Right lobe of liver (tissue), 6 donors: ENCODE measurements around the gene C9orf50. TPM values are rescaled to one million over a fixed set of nuclear protein-coding genes. Genes with fewer than 3 reads are reported as not detected.

Experiments
- ATAC-seq, 4 donors: fragments of 200-7000 bp; cut with Tn5 transposase; one replicate each; pipeline ENCODE4 v1.9.1; 2020; ENCODE audit warnings: mild to moderate bottlenecking in 4 of 4, moderate library complexity in 4 of 4
- DNase-seq, 3 donors: peaks; one replicate each; pipeline ENCODE4 v3.0.0-alpha.2; 2020
- H3K27ac ChIP-seq, 3 donors: fragments of 200-600 bp; one replicate each; pipeline ENCODE4 v1.8.0; 2022
- H3K27me3 ChIP-seq, 2 donors: fragments of 200-600 bp; one replicate each; pipeline ENCODE4 v1.8.0; 2022
- H3K36me3 ChIP-seq, 4 donors: fragments of 200-600 bp; sonication (generic) in 1 of 4; one replicate each; pipeline versions ENCODE4 v1.5.1 to v1.8.0; 2017 to 2022; ENCODE audit warnings: control low read depth in 1 of 4
- H3K4me1 ChIP-seq, 4 donors: fragments of 200-600 bp; sonication (generic) in 1 of 4; one replicate each; pipeline versions ENCODE4 v1.5.1 to v1.8.0; 2017 to 2022; ENCODE audit warnings: control low read depth in 1 of 4
- H3K4me3 ChIP-seq, 3 donors: fragments of 200-600 bp; one replicate each; pipeline ENCODE4 v1.8.0; 2022
- H3K9me3 ChIP-seq, 4 donors: fragments of 200-600 bp; sonication (generic) in 1 of 4; one replicate each; pipeline versions ENCODE4 v1.5.1 to v1.8.0; 2017 to 2022; ENCODE audit warnings: control low read depth in 1 of 4
- POLR2A ChIP-seq: fragments of 450-650 bp; IDR thresholded peaks from one replicate; pipeline ENCODE4 v1.6.1; 2017; ENCODE audit warnings: antibody characterized with exemption, mild to moderate bottlenecking
- WGBS: methylation state at CpG from one replicate; pipeline ENCODE4 v1.1.6; 2018; ENCODE audit warnings: low coverage, low lambda C conversion rate; ENCODE audit not compliant: insufficient coverage; ENCODE audit errors: missing lambda C conversion rate; 5-methylcytosine and 5-hydroxymethylcytosine counted together
- intact Hi-C, 2 donors: fragments of 100-400 bp; cut with DNase I; formaldehyde crosslinking; loops; one replicate each; pipeline versions ENCODE4 v1.11.2 to v1.14.1; 2022
- total RNA-seq, 6 experiments: library from RNA; depleted of rRNA in 2 of 6; stranded (reverse); fragments of >200 nt in 2 of 6; fragmentation: NEBNext Ultra II Directional in 3 of 6; extraction: Animal tissue kit (Norgen Biotek cat#: 25700) in 3 of 6; gene quantifications; one replicate each; pipeline versions ENCODE4 v1.1.0 to v1.2.4, GENCODE V29; 2016 to 2023
- TF ChIP-seq, protein P1 (sequence below), 4 donors: fragments of 200-600 bp in 3 of 4; fragments of 450-650 bp in 1 of 4; IDR thresholded peaks; one replicate each; pipeline versions ENCODE4 v1.5.1 to v1.8.0; 2016 to 2022; ENCODE audit warnings: antibody characterized with exemption in 4 of 4, mild to moderate bottlenecking in 2 of 4
- donor health status: DM: no; HTN: yes; CAD: no.
- donor health status: DM: no; HTN: no; CAD: no.
- donor health status: DM: no; HTN: no; CAD: no.
- donor health status: DM: no; HTN: yes; CAD: no.
- donor health status: DM: no; HTN: yes; CAD: no.

Gene C9orf50
- total RNA-seq, 6 experiments from 2014 or later, result not detected

- intact Hi-C loops, result no loop called here
- Histone ChIP-seq H3K36me3 (peaks cover 0 to 67% (median 31%) of the 10 kb centered on the region in 4 donors), H3K9me3 (no peaks in the 10 kb centered on the region), H3K4me1 (peaks cover 0 to 14% (median 4%) of the 10 kb centered on the region in 4 donors), H3K27ac (no peak overlapping the region), H3K4me3 (no peak overlapping the region), H3K27me3 (no peaks in the 10 kb centered on the region)
- ATAC-seq (no peak), DNase-seq (no peak)
- WGBS, result 81% methylated on average over 2 of the region's 34 CpGs
- TF ChIP-seq POLR2A, result no peak
- TF ChIP-seq, protein P1, sequence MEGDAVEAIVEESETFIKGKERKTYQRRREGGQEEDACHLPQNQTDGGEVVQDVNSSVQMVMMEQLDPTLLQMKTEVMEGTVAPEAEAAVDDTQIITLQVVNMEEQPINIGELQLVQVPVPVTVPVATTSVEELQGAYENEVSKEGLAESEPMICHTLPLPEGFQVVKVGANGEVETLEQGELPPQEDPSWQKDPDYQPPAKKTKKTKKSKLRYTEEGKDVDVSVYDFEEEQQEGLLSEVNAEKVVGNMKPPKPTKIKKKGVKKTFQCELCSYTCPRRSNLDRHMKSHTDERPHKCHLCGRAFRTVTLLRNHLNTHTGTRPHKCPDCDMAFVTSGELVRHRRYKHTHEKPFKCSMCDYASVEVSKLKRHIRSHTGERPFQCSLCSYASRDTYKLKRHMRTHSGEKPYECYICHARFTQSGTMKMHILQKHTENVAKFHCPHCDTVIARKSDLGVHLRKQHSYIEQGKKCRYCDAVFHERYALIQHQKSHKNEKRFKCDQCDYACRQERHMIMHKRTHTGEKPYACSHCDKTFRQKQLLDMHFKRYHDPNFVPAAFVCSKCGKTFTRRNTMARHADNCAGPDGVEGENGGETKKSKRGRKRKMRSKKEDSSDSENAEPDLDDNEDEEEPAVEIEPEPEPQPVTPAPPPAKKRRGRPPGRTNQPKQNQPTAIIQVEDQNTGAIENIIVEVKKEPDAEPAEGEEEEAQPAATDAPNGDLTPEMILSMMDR (IDR thresholded peaks at IDR 0.05), result no peak
Observed at GRCh38 chr9:129635099-129636065, 14.5 kb upstream of the C9orf50 start.

DNA sequence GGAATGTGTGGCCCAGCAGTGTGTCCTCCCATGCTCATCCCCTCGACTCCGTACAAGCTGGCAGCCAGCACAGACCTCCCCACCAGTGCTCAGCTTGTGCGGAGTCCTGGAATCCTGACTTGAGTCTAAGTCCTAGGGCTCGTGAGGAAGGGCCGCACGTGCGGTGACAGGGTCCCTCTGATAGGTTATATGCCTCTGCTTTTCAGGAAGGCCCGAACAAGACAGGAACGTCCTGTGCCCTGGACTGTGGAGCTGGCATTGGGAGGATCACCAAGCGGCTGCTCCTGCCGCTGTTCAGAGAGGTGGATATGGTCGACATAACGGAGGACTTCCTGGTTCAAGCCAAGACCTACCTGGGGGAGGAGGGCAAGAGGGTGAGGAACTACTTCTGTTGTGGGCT, 12.9 kb upstream of the C9orf50 start:
- H3K36me3 ChIP-seq, result peaks cover 0 to 61% (median 31%) of the 10 kb centered on the region in 4 donors
- no peaks in the 10 kb centered on the region for H3K9me3 ChIP-seq
- ATAC-seq (no peak), DNase-seq (peak in 1 of 3 donors; percentile 5)
- TF ChIP-seq POLR2A, result no peak
- TF ChIP-seq, protein P1 (IDR thresholded peaks at IDR 0.05), result no peak
- H3K4me1 ChIP-seq, result peaks cover 0 to 8% (median 0%) of the 10 kb centered on the region in 4 donors
- no peaks in the 10 kb centered on the region for H3K27me3 ChIP-seq
- H3K4me3 ChIP-seq, result no peak overlapping the region
- intact Hi-C loops, result no loop called here
- 100% methylated on average over 3 of the region's 13 CpGs for WGBS
- no peak overlapping the region for H3K27ac ChIP-seq

- intact Hi-C loops, result no loop called here
- no peak overlapping the region for H3K27ac ChIP-seq
- no peak overlapping the region for H3K4me3 ChIP-seq
- H3K36me3 ChIP-seq, result peaks cover 0 to 55% (median 31%) of the 10 kb centered on the region in 4 donors
- whole genome bisulfite sequencing, result 80% methylated on average over 1 of the region's 4 CpGs
- DNase-seq (no peak), ATAC-seq (no peak)
- no peak for TF ChIP-seq POLR2A
- TF ChIP-seq, protein P1 (IDR thresholded peaks at IDR 0.05), result no peak
- peaks cover 0 to 14% (median 3%) of the 10 kb centered on the region in 4 donors for H3K4me1 ChIP-seq
- no peaks in the 10 kb centered on the region for H3K9me3 ChIP-seq
- H3K27me3 ChIP-seq, result no peaks in the 10 kb centered on the region
Observed at GRCh38 chr9:129633207-129633606, 12.3 kb upstream of the C9orf50 start.

- intact Hi-C loops, result no loop called here
- Histone ChIP-seq H3K9me3 (no peaks in the 10 kb centered on the region), H3K36me3 (peaks cover 0 to 48% (median 27%) of the 10 kb centered on the region in 4 donors), H3K4me1 (peaks cover 0 to 22% (median 7%) of the 10 kb centered on the region in 4 donors), H3K4me3 (no peak overlapping the region), H3K27ac (no peak overlapping the region), H3K27me3 (no peaks in the 10 kb centered on the region)
- DNase-seq (no peak), ATAC-seq (no peak)
- TF ChIP-seq, protein P1 (IDR thresholded peaks at IDR 0.05), result no peak
- TF ChIP-seq POLR2A, result no peak
- no CpG with 5 or more reads among the region's 13 CpGs for WGBS
Observed at GRCh38 chr9:129632460-129632859, 11.6 kb upstream of the C9orf50 start.
